Stimulated activated CD8-positive, alpha-beta memory T cell treated with anti-CD3 and anti-CD28 coated beads, Interleukin-2, amount 100 ng/mL, for 1 hour (primary cell): ENCODE measurements around the gene SLC22A17.

Experiments used
- DNase-seq, 2 donors: peaks; one replicate each; pipeline ENCODE4 v3.0.0-alpha.2; 2020; ENCODE audit warnings: low read depth in 2 of 2

The SLC22A17 gene

GRCh38 chr14:23381871-23382270 lies 29.2 kb upstream of the SLC22A17 start:
- no peak for DNase-seq

GRCh38 chr14:23380976-23381375 lies 28.3 kb upstream of the SLC22A17 start:
- no peak for DNase-seq

- no peak for DNase-seq
Measured at GRCh38 chr14:23380197-23380914, 27.7 kb upstream of the SLC22A17 start.

GRCh38 chr14:23379366-23380196 lies 26.9 kb upstream of the SLC22A17 start:
- peak; percentile 24 to 49 for DNase-seq

GRCh38 chr14:23378612-23379220 lies 26.0 kb upstream of the SLC22A17 start:
- no peak for DNase-seq

GRCh38 chr14:23377573-23378563 lies 25.2 kb upstream of the SLC22A17 start:
- no peak for DNase-seq

- no peak for DNase-seq
Measured at GRCh38 chr14:23377198-23377550, 24.5 kb upstream of the SLC22A17 start.

- DNase-seq, result no peak
Measured at GRCh38 chr14:23376482-23377197, 24.0 kb upstream of the SLC22A17 start, which contains the start of gene CMTM5. CMTM5 (plus strand) TSS chr14:23377046; CDS start chr14:23377252, 206 bp downstream.

- no peak for DNase-seq
Measured at GRCh38 chr14:23375527-23376251, 23.0 kb upstream of the SLC22A17 start.

- DNase-seq, result no peak
Measured at GRCh38 chr14:23373041-23373440, 20.4 kb upstream of the SLC22A17 start.

GRCh38 chr14:23372509-23372908 lies 19.8 kb upstream of the SLC22A17 start, which contains the start of gene IL25:
IL25 (plus strand) TSS chr14:23372809.
- no peak for DNase-seq

GRCh38 chr14:23371865-23372264 lies 19.2 kb upstream of the SLC22A17 start:
- DNase-seq, result no peak

- DNase-seq, result no peak
Measured at GRCh38 chr14:23370221-23370620, 17.5 kb upstream of the SLC22A17 start.

GRCh38 chr14:23366426-23366921 lies 13.8 kb upstream of the SLC22A17 start:
- no peak for DNase-seq

GRCh38 chr14:23365732-23366425 lies 13.2 kb upstream of the SLC22A17 start:
- DNase-seq, result no peak

- no peak for DNase-seq
Measured at GRCh38 chr14:23365036-23365731, 12.5 kb upstream of the SLC22A17 start, which contains the start of gene EFS. EFS (minus strand) TSS chr14:23365172; CDS start chr14:23365025, 147 bp downstream.

- no peak for DNase-seq
Measured at GRCh38 chr14:23364164-23365035, 11.7 kb upstream of the SLC22A17 start.
